Natural killer cell (primary cell): ENCODE data around the gene FIGLA. TPM values are rescaled to one million over a fixed set of nuclear protein-coding genes. Genes with fewer than 3 reads are reported as not detected.

Experiments
- ATAC-seq, 3 donors: fragments of 150-1000 bp in 2 of 3; fragments of 200-7000 bp in 1 of 3; cut with Tn5 transposase; 1 replicate in 1 of 3; 2 replicates in 2 of 3; pipeline ENCODE4 v1.10.0; 2021; ENCODE audit warnings: mild to moderate bottlenecking in 2 of 3, moderate library complexity in 2 of 3
- DNase-seq, 2 donors: peaks; one replicate each; pipeline versions ENCODE4 v3.0.0 to v3.0.0-alpha.2; 2013 to 2021; ENCODE audit warnings: mixed read lengths in 1 of 2
- H3K27ac ChIP-seq: one replicate; pipeline ENCODE4 v1.5.1; 2013; ENCODE audit warnings: mild to moderate bottlenecking, low read length
- H3K27me3 ChIP-seq: one replicate; pipeline ENCODE4 v1.6.1; 2013; ENCODE audit warnings: low read length; ENCODE audit not compliant: control insufficient read depth, insufficient read depth
- H3K36me3 ChIP-seq: one replicate; pipeline ENCODE4 v1.6.1; 2013; ENCODE audit warnings: low read length; ENCODE audit not compliant: control insufficient read depth, insufficient read depth
- H3K4me1 ChIP-seq: one replicate; pipeline ENCODE4 v1.6.1; 2013; ENCODE audit warnings: low read length; ENCODE audit not compliant: control insufficient read depth, insufficient read depth
- H3K4me3 ChIP-seq: one replicate; pipeline ENCODE4 v1.5.1; 2013; ENCODE audit warnings: low read length
- H3K9me3 ChIP-seq: one replicate; pipeline ENCODE4 v1.6.1; 2013; ENCODE audit warnings: low read length; ENCODE audit not compliant: control insufficient read depth, insufficient read depth
- H3K27ac Mint-ChIP-seq, 2 donors: one replicate each; pipeline ENCODE4 v1.8.0; 2022; ENCODE audit warnings: mild to moderate bottlenecking in 2 of 2, mixed read lengths in 2 of 2, moderate library complexity in 1 of 2
- H3K27me3 Mint-ChIP-seq, 2 donors: one replicate each; pipeline ENCODE4 v1.8.0; 2022; ENCODE audit warnings: low read depth in 2 of 2, mixed read lengths in 2 of 2
- H3K36me3 Mint-ChIP-seq: one replicate; pipeline ENCODE4 v1.8.0; 2022; ENCODE audit warnings: mixed read lengths
- H3K4me1 Mint-ChIP-seq, 2 donors: one replicate each; pipeline ENCODE4 v1.8.0; 2022; ENCODE audit warnings: mixed read lengths in 2 of 2
- H3K4me3 Mint-ChIP-seq: one replicate; pipeline ENCODE4 v1.8.0; 2022; ENCODE audit warnings: mild to moderate bottlenecking, moderate library complexity, mixed read lengths
- H3K9me3 Mint-ChIP-seq, 2 donors: one replicate each; pipeline ENCODE4 v1.8.0; 2022; ENCODE audit warnings: mixed read lengths in 2 of 2
- whole genome bisulfite sequencing: methylation state at CpG from one replicate; pipeline ENCODE4 v1.1.7; 2013; ENCODE audit warnings: missing lambda C conversion rate; ENCODE audit not compliant: insufficient coverage; 5-methylcytosine and 5-hydroxymethylcytosine counted together
- intact Hi-C: fragments of 100-400 bp; cut with micrococcal nuclease; formaldehyde crosslinking; loops from one replicate; pipeline ENCODE4 v1.14.2; 2022
- total RNA-seq, 4 donors: library from RNA; stranded (reverse); fragments of 120-200 nt in 1 of 4; gene quantifications; one replicate each; pipeline versions ENCODE4 v1.2.3 to v1.2.4, GENCODE V29; 2013 to 2022
- TF ChIP-seq, protein P1 (sequence below): fragments of 200-600 bp; IDR thresholded peaks from one replicate; pipeline ENCODE4 v1.8.0; 2022; ENCODE audit warnings: antibody characterized with exemption

FIGLA gene
- total RNA-seq, 3 donors from 2014 or later (not counting 1 experiment from before 2014, with no cell fraction given) = not detected

GRCh38 chr2:70730730-70731129 lies 59.7 kb downstream of the FIGLA start:
- Histone ChIP-seq H3K9me3 (no peaks in the 10 kb centered on the region), H3K4me3 (no peak overlapping the region), H3K27ac (no peak overlapping the region), H3K27me3 (no peaks in the 10 kb centered on the region), H3K36me3 (no peaks in the 10 kb centered on the region), H3K4me1 (no peaks in the 10 kb centered on the region)
- WGBS = 80% methylated on average over 1 of the region's 2 CpGs
- Mint-ChIP-seq H3K9me3 (no peaks in the 10 kb centered on the region), H3K27me3 (peaks cover 13 to 25% of the 10 kb centered on the region in 2 donors), H3K4me1 (no peaks in the 10 kb centered on the region), H3K27ac (no peak overlapping the region), H3K4me3 (no peak overlapping the region), H3K36me3 (no peaks in the 10 kb centered on the region)
- DNase-seq = no peak
- TF ChIP-seq, protein P1, sequence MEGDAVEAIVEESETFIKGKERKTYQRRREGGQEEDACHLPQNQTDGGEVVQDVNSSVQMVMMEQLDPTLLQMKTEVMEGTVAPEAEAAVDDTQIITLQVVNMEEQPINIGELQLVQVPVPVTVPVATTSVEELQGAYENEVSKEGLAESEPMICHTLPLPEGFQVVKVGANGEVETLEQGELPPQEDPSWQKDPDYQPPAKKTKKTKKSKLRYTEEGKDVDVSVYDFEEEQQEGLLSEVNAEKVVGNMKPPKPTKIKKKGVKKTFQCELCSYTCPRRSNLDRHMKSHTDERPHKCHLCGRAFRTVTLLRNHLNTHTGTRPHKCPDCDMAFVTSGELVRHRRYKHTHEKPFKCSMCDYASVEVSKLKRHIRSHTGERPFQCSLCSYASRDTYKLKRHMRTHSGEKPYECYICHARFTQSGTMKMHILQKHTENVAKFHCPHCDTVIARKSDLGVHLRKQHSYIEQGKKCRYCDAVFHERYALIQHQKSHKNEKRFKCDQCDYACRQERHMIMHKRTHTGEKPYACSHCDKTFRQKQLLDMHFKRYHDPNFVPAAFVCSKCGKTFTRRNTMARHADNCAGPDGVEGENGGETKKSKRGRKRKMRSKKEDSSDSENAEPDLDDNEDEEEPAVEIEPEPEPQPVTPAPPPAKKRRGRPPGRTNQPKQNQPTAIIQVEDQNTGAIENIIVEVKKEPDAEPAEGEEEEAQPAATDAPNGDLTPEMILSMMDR = no peak
- peak in 1 of 3 donors; percentile 19 for ATAC-seq
- intact Hi-C loops = no loop called here

GRCh38 chr2:70729647-70730046 lies 60.8 kb downstream of the FIGLA start:
- no CpG with 5 or more reads among the region's 1 CpG for WGBS
- H3K9me3 Mint-ChIP-seq = no peaks in the 10 kb centered on the region
- H3K27ac ChIP-seq = no peak overlapping the region
- no peaks in the 10 kb centered on the region for H3K4me1 ChIP-seq
- no peaks in the 10 kb centered on the region for H3K36me3 ChIP-seq
- H3K9me3 ChIP-seq = no peaks in the 10 kb centered on the region
- ATAC-seq (no peak), DNase-seq (no peak)
- TF ChIP-seq, protein P1 = no peak
- no peaks in the 10 kb centered on the region for H3K27me3 ChIP-seq
- no peaks in the 10 kb centered on the region for H3K4me1 Mint-ChIP-seq
- H3K27ac Mint-ChIP-seq = no peak overlapping the region
- H3K4me3 Mint-ChIP-seq = no peak overlapping the region
- peaks cover 8 to 14% of the 10 kb centered on the region in 2 donors for H3K27me3 Mint-ChIP-seq
- no peaks in the 10 kb centered on the region for H3K36me3 Mint-ChIP-seq
- intact Hi-C loops = no loop called here
- H3K4me3 ChIP-seq = no peak overlapping the region

DNA sequence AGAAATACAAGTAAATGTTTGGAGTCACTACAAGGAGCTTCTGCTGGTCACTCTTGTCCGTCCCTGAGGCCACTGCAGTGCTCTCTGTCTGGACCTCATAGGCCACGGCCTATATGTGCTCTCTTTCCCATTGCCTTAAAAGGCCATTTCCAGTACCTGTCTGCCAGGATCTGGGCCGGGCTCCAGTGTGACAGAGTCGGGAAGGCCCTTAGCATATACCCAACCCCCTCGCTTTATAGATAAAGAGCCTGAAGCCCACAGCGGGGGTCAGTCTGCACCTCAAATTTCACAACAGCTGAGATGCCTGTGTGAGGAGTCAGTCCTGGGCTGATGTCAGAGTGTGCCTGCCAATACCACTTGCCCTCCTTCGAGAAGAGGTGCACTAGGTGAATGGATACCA lies 62.3 kb downstream of the FIGLA start:
- H3K9me3 Mint-ChIP-seq = no peaks in the 10 kb centered on the region
- H3K4me3 Mint-ChIP-seq = no peak overlapping the region
- TF ChIP-seq, protein P1 = no peak
- H3K4me1 Mint-ChIP-seq = no peaks in the 10 kb centered on the region
- DNase-seq (no peak), ATAC-seq (no peak)
- Histone ChIP-seq H3K9me3 (no peaks in the 10 kb centered on the region), H3K27ac (no peak overlapping the region), H3K36me3 (no peaks in the 10 kb centered on the region), H3K27me3 (no peaks in the 10 kb centered on the region), H3K4me3 (no peak overlapping the region), H3K4me1 (no peaks in the 10 kb centered on the region)
- no peaks in the 10 kb centered on the region for H3K36me3 Mint-ChIP-seq
- intact Hi-C loops = no loop called here
- H3K27me3 Mint-ChIP-seq = peaks cover 4 to 8% of the 10 kb centered on the region in 2 donors
- H3K27ac Mint-ChIP-seq = no peak overlapping the region
- 80% methylated on average over 7 of the region's 7 CpGs for WGBS

Other genes with a start within 250 kb of the FIGLA start
- 10 to 100 TPM in 1 of 3 donors, 1 to 10 TPM in 2; 5.0 to 13.3 (median 8.6) TPM for gene TGFA, start 236.8 kb downstream of the FIGLA start, total RNA-seq
- gene ADD2, start 22.4 kb downstream of the FIGLA start, total RNA-seq = 1 to 10 TPM in 1 of 3 donors, under 1 TPM in 2; 0.16 to 1.4 (median 0.40) TPM
- 1 to 10 TPM in 1 of 3 donors, under 1 TPM in 2; 0.33 to 1.4 (median 0.39) TPM for gene CLEC4F, start 30.0 kb upstream of the FIGLA start, total RNA-seq
- not detected for gene CD207, start 45.2 kb upstream of the FIGLA start, total RNA-seq
- gene VAX2, start 109.9 kb upstream of the FIGLA start, total RNA-seq = not detected
- gene ATP6V1B1, start 145.3 kb upstream of the FIGLA start, total RNA-seq = not detected
- 1 to 10 TPM; 2.2 to 3.1 (median 2.5) TPM for gene ANKRD53, start 188.0 kb upstream of the FIGLA start, total RNA-seq
- 10 to 100 TPM; 30.3 to 44.2 (median 43.2) TPM for gene TEX261, start 204.2 kb upstream of the FIGLA start, total RNA-seq